NCI-H1436 treated with DMSO at 0.1 percent for 48 hours (cell line): ENCODE measurements around the gene CORO2A.
"Not testable (repeated sequence)": the region's sequence is repeated elsewhere in the genome, so short reads cannot be mapped to it uniquely, and the experiment has no call there.

Source experiments
- DNase-seq: peaks from one replicate; lab custom pipeline; 2025; lab: John Stamatoyannopoulos, UW

CORO2A gene

DNA sequence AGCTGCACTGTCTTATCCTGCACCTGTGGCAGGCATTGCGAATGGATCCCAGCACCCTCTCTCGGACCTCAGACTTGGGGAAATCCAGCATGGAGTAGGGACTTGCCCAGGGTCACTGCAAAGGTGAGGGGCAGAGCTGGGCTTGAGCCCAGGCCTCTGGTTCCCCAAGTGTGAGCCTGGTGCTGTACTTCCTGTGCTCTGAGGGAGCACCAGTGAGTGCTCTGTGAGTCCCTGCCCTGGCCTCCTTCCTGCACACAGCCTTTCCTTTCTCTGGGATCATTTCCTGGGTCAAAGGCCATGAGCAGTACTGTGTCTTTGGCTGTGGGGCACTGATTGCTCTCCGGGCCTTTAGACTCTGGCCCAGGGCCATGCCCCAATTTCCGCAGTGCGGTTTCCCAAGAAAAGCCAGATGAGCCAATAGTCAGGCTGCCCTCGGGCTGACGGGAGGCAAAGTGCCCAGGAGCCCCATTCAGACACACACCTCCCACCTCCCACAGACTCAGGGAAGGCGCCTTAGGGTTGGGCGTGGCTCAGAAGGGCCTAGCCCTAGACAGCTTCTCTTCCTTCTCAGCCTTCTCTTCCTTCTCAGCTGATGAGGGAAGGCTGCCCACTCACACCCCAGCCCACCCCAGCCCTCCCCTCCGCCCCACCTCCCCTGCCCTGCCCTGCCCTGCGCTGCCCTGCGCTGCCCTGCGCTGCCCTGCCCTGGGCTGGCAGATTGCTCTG lies 50.1 kb downstream of the CORO2A start:
- DNase-seq, result no peak

DNA sequence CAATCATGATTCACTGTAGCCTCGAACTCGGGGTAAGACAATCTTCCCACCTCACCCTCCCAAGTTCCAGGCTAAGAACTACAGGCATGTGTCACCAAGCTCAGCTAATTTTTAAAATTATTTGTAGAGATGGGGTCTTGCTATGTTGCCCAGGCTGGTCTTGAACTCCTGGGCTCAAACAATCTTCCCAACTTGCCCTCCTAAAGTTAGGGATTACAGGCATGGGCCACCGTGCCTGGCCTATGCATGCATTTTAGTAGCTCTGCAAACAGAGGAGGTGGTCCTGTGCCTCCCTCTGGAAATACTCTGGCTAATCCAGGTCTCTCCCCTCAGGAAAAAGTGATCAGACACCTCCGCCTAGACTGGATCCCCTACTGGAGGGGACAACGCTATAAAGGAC lies 51.9 kb downstream of the CORO2A start:
- DNase-seq, result no peak

DNA sequence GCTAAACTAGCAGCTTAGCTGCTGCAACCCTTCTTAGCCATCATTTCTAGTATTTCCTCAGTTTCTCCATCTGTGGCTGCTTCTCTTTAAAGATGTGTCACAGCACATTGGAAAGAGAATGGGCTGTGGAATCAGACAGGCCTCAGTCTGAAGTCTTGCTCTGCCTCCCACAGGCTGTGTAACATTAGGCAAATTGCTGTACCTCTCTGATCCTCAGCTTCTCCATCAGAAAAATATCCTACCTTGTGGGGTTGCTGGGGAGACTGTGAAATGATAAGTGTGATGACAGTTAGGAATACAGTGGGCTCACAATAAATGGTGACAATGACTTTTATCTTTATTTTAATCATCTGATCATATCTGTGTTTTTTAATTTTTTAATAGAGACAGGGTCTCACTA lies 55.9 kb downstream of the CORO2A start:
- no peak for DNase-seq

DNA sequence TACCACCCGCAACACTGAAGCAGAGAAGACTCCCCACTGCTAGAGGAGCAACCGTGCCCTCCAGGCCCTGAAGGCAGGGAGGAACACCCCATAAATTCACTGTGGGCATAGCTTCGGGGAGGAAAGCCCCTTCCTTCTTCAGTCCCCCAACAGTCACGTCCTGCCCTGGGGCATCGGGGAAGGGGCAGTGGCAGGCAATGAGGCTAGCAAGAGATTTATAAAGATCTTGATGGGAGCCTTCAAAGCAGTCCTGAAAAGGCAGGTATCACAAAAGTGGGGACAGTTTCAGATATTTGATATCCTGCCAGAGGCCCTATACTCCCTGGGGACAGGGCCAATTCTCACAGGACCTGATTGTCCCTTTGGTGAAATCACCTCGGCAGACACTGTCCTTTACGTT lies 56.5 kb downstream of the CORO2A start:
- DNase-seq, result no peak

DNA sequence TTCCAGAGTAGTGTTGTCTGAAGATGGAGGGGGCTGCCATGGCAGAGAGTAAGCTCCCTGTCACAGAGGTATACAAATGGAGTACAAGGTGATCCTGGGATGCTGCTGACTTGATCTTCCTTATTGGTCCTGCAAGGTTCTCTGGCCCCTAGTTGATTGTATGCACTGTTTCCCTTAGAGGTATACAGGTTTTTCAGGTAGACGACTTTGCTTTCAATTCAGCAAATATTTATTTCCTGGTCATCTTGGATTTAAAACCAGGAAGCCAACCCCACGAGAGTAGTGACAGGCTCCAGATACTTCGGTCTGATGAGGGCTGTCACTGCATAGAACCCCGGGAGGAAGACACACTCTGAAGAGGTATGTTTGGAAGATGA lies 56.9 kb downstream of the CORO2A start:
- DNase-seq, result no peak

DNA sequence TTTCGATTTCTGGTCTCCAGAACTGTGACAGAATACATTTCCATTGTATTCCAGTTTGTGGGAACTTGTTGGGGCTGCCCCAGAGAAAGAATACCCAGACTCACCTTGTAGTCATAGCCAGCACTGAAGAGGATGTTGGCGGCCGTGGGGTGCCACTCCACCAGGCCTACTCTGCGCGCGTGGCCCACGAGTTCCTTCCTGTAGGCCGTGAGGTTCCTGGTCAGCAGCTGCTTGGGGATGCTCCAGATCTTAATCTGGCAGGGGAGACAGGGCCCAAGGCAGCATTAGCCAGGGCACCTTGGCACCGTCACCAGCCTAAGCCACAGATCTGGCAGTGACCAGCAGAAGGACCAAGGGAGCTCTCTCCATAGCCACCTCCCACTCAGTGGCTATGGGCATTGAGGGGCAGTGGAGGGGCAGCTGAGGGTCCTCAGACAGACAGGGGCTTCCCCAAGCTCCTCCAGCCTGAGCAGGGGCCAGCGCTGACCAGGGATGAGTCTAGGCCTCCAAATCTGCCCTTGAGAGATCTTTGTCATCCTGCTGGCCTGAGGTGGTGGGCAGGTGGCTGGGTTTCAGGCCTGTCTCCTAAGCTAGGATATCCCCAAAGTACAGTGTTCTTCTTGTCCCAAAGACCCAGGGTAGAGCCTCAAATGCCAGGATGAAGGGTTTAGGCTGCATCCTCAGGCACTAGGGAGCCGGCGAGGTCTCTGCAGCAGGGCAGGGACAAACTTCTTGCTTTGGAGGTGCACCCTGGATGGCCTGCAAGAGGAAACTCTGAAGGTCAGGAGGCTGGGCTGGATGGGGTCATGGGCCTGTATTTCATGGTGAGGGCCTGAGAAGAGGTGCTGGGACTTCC lies 57.5 kb downstream of the CORO2A start:
- DNase-seq, result no peak

DNA sequence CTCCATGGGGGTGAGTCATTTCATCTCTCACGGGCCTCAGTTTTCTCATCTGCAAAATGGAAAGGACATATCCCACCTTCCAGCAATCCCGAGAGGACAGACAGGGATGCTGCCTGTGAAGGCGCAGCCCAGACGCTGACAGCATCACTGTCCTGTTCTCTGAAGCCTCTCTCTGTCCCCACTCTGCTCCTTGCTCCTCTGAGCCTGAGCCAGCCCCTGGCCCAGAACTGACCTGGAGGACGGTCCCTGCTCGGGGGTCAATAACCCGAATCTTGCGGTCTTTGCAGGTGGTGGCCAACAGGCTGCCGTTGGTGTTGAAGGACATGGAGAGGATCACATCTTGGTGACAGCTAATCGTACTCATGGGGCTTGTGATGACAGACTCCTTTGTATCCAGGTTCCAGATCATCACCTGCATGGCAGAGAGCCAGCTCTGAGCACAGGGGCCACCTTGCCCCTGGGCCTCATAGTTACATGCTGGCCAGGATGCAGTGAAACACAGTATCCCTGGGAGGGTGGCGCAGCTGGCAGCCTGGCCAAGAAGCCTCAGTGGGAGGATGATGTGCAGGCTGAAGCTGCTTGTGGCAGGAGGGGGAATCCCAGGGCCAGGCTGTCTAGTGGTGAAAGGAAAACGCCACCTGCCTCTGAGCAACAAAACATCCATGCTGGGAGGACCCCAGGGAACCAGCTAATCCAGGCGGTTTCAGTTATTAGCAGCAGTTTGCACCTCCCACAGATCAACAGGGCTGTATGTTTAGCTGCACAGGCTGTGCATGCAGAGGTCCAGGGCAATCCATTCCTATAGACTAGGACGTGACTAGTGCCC lies 59.4 kb downstream of the CORO2A start:
- DNase-seq, result no peak

DNA sequence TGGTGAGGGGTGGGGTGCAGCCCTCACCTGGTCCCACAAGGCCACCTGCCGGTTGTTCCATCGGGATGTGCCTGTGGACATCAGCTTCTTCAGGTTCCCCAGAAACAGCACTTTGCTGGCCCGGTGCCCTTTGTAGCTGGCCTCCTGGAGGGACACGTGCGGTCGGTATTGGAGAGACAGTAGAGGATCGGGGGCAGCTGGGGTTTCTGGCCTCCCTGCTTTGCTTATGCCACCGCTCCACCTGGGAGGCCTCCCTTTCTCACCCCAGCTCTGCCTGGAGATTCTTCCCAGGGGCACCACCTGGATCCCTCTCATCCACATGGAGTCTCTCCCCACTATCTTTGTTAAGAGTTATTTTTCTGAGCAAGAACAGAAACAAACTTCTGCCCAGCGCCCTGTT lies 60.3 kb downstream of the CORO2A start:
- no peak for DNase-seq

DNA sequence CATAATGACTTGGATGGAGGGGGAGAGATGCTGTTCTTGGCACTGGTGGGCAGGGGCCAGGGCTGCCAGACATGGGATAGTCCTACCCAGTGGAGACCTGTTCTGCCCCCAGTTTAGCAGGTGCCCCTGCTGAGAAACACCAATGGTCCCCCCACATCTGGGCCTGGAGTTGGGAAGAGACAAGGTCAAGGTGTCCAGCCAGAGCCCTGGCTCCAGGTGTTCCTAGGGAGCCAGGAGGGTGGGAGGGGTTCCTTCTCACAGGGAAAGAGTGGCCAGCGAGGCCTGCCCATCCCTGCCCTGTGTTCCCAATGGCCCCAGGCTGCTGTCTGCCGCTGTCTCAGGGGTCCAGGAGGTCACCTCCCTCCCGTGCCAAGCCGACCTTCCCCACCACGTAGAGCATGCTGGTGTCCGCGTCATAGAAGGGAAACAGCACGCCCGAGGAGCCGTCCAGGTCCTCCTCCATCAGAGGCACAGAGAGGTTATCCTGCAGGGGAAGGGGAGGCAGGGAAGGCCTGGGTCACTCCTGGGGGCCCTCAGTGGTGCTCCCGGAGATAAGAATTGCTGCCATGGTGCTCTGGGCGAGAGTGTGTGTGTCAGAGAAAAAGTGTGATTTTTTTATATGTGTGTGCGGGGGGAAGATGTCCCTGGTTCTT lies 61.7 kb downstream of the CORO2A start:
- no peak for DNase-seq

DNA sequence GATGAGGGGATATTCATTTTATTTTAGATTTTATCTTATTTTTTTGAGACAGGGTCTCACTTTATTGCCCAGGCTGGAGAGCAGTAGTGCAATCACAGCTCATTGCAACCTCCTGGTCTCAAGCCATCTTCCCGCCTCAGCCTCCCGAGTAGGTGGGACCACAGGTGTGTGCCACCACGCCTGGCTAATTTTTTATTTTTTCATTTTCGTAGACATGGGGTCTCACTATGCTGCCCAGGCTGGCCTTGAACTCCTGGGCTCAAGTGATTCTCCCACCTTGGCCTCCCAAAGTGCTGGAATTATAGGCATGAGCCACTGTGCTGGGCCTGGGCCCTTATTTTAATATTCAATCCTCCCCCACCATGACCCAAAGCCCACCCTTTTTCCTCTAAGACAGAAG lies 62.4 kb downstream of the CORO2A start:
- not testable (repeated sequence) for DNase-seq

DNA sequence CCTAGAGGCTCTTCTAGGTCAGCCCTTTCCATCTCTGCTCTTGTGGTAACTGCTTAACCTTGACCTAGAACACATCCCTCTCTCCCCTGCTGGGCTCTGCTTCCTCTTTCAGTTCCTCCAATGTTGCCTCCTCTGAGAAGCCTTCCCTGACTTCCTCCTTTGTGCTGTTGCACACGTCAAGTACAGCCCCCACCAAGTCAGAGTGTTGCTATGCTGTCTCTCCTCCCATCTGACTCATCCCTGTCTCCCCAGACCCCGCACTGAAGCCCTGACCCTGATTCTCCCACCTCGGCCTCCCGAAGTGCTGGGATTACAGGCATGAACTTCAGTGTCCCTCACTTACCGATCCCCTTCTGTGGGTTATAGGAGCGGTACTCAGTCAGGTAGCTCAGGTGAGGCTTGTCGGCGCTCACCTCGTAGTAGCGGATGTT lies 63.0 kb downstream of the CORO2A start:
- no peak for DNase-seq

DNA sequence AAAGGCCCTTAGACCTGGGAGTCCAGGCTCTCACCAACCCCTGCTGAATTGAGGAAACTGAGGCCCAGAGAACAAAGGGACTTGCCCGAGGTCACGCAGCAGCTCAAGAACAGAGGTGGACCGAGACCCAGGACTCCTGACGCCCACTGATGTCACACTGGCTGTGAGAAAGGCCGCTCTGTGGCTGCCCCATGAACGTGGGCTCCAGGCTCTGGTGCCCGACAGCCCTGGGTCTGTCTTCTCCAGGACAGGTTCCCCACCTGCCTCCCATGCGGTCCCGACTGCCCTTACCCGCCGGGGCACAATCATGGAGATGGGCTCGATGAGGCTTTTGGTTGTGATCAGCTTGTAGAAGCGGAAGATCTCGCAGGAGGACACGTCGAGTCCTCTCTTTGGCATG lies 64.1 kb downstream of the CORO2A start:
- DNase-seq, result no peak

DNA sequence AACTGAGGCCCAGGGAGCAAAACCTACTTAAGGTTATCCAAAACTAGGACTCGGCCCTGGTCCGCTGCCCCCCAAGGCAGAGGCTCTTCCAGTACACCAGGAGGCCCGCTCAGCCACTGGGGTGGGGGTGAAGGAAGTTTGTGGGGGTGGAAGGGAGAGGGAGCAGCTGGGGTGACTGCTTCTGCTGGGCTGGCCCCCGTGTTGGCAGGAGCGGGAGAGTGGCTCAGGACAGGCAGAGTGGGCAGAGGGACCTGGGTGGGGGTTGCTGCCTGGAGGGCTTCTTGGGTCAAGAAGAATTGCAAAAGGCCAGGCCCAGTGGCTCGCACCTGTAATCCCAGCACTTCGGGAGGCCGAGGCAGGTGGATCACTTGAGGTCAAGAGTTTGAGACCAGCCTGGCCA lies 65.2 kb downstream of the CORO2A start:
- DNase-seq, result no peak

DNA sequence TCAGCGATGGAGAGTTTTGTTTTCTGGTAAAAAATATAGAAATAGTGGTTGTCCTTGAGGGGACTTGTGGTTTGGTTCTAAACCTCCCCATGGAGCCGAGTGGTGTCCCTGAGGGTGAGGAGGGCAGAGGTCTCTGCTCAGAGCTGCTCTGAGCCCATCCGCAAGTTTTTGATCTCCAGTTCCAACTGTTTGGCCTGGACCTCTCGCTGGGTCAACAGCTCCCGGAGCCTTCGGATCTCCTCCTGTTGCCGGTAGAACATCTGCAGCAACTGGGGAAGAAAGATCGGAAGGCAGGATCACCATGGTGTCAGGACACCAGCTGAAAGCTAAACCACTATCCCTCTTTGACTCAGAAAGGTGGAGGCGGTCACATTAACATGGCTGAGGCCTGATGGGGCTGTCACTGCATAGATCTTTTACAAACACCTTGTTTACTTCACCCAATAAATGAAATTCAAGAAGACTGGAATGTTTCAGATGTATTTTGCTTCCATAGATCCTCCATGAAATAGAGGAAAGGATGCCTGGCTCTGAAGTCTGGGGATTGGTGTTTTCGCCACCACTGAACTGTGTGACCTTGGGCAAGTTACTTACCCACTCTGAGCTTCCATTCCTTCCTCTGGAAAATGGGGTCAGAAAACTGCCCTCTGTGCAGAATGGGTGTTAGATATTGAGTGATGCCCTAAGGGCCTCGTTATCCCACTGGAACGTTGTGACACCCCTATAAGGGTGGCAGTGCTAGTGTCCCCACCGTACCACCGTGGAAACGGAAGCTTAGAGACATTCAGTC lies 67.6 kb downstream of the CORO2A start:
- no peak for DNase-seq

DNA sequence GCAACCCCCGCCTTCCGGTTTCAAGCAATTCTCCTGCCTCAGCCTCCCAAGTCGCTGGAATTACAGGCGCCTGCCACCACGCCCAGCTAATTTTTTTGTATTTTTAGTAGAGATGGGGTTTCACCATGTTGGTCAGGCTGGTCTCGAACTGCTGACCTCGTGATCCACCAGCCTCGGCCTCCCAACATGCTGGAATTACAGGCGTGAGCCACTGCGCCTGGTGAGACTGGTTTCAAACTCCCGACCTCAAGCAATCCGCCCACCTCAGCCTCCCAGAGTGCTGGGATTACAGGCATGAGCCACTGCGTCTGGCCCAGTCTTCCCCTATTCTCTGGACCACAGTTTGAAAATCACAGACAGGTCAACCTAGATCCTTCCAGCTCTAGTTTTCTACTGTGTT lies 68.3 kb downstream of the CORO2A start:
- DNase-seq, result not testable (repeated sequence)

DNA sequence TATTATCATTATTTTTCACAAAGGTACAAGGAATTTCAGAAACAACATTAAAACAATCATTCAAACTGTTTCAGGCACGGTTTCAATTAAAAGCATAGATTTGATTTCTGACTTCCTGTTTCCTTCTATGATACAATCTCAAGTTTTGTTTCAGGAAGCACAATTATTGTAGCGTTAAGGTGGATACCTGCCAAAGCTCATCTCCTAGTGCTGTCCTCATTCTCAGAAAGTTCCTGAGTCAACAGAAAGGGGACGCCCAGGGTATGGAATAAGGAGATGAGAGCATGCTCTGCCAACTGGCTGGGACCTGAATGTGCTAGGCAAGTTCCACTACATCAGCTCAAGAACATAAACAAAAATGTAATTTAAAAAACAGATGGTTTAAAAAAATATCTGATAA lies 71.4 kb downstream of the CORO2A start:
- no peak for DNase-seq

DNA sequence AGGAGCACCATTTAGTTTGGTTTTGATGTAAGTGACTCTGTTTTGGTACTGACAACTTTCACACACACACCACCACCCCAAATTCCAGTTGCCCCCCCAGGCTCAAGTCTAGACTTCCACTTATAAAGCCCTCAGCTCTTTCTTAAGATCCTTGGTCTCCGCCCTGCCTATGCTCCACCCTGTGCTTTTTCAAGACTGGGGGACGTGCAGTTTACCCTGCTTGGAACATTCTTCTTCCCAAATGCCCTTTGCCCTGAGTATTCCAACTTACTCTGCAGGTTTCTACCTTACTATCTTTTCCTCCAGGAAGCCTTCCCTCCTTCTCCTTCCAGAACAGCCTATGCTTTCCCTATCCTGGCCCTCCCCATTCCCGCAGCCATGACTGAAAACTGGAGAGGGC lies 72.0 kb downstream of the CORO2A start:
- no peak for DNase-seq

DNA sequence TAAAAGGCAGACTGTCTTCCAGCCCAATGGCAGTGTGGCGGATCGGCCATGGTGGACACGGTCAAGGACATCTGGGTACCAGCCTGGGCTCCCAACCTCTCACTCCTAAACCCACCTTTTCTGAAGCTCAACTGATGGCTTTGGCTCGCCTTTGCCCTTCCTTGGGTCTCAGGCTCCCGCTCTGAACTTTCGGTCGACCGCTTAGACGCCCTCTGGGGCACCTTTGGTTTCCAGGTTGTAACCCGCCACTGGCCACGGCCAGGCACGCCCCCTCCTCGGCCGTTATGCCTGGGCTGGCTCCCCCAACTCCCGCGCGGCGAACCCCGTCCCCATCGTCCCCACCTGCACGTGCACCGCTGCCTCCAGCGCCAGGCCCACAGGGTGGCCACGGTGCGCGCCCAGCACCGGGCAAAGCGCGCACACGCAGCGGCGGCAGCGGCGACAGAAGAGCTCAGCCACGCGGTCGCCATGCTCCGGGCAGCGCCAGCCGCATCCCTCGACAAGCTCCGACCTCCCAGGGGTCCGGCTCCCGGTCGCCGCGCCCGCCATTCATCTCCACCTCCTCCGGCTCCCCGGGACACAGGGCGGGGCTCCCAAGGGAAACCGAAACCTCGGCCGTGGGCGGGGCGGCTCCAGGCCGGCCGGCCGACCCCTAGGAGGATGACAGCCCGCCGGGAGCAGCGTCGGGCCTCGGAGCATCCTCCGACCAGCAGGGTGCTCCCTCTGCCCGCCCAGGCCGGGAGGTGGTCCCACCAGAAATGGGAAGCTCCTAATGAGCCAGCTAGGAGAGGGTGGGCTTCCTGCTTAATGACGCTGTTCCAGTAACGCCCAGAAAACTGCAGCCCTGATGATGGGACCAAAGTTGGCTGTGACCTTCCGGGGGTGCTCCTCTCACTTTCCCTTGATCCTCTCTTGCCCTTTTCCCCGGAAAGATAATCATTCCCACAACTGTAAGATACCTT lies 73.5 kb downstream of the CORO2A start, which contains the start of gene TRIM14:
TSS of gene TRIM14 (minus strand) at position 583 of the 962 bp plus-strand sequence. CDS start at position 549, 34 bp downstream.
- no peak for DNase-seq

DNA sequence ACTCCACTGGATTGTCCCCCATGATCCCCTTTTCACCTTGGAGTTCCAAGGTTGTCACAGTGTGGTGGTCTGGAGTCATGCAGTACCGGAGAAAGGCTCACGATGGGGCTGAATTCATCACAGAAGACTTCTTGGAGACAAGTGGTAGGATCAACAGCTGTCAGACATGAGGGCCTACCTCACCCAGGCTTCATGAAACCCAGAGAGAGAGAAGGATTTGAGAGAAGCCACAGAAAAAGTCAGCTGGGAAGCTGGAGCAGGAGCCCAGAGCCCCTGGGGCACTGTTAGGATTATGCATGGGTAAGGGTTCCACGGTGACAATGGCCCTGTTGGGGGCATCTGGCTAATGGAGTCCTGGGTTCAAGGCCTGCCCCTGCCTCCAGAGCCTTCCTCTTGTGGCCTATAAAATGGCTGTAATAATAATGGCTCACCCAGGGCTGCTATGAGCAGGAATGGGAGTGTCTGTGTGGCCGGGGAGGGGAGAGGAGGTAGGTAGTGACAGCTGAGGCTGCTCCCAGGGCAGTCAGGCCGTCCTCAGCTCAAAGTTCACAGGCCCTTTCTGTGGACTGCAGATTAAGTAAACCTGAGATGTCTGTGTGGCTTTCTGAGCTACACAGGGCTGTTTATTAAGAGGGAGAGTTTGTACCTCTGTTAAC lies 74.3 kb downstream of the CORO2A start:
- no peak for DNase-seq
